Vagina (tissue), 2 donors: ENCODE measurements around the gene LMOD2.

Experiments
- POLR2A ChIP-seq, 2 donors: fragments of 450-650 bp; IDR thresholded peaks; one replicate each; pipeline ENCODE4 v1.6.1; 2017; ENCODE audit warnings: antibody characterized with exemption in 2 of 2, mild to moderate bottlenecking in 2 of 2, moderate library complexity in 2 of 2
- TF ChIP-seq, protein P1 (sequence below), 3 experiments: fragments of 450-650 bp in 2 of 3; fragments of 200-600 bp in 1 of 3; sonication (generic) in 1 of 3; IDR thresholded peaks; one replicate each; pipeline ENCODE4 v1.5.1; 2017 to 2019; ENCODE audit warnings: antibody characterized with exemption in 3 of 3, mild to moderate bottlenecking in 2 of 3, moderate library complexity in 2 of 3

DNA sequence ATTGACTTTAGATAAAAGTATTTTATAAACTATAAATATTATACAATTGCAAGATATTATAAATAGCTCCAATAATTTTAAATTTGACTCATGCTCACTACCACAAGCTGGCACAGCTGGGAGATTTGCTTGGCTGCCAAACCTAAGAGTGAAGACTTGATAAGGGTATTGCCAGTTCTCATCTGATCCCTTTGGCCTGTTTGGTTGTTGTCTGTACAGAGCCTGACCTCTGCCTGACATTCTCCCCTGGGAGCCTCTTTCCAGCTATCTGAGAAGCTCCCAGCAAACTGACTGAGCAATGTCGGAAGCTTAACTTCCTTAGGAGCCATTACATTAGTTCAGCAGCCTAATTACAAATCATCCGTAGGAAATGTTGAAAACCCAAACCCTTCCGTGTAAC, 10.2 kb upstream of the LMOD2 start:
- no peak for TF ChIP-seq POLR2A (IDR thresholded peaks at IDR 0.05)
- TF ChIP-seq, protein P1, sequence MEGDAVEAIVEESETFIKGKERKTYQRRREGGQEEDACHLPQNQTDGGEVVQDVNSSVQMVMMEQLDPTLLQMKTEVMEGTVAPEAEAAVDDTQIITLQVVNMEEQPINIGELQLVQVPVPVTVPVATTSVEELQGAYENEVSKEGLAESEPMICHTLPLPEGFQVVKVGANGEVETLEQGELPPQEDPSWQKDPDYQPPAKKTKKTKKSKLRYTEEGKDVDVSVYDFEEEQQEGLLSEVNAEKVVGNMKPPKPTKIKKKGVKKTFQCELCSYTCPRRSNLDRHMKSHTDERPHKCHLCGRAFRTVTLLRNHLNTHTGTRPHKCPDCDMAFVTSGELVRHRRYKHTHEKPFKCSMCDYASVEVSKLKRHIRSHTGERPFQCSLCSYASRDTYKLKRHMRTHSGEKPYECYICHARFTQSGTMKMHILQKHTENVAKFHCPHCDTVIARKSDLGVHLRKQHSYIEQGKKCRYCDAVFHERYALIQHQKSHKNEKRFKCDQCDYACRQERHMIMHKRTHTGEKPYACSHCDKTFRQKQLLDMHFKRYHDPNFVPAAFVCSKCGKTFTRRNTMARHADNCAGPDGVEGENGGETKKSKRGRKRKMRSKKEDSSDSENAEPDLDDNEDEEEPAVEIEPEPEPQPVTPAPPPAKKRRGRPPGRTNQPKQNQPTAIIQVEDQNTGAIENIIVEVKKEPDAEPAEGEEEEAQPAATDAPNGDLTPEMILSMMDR (IDR thresholded peaks at IDR 0.05), result no peak
